ENCODE measurements around the gene FAAP20. TPM values are rescaled to one million over a fixed set of nuclear protein-coding genes. Genes with fewer than 3 reads are reported as not detected.

The FAAP20 gene
- total RNA-seq, 1 donor from 2014 or later = 77.9 TPM

DNA sequence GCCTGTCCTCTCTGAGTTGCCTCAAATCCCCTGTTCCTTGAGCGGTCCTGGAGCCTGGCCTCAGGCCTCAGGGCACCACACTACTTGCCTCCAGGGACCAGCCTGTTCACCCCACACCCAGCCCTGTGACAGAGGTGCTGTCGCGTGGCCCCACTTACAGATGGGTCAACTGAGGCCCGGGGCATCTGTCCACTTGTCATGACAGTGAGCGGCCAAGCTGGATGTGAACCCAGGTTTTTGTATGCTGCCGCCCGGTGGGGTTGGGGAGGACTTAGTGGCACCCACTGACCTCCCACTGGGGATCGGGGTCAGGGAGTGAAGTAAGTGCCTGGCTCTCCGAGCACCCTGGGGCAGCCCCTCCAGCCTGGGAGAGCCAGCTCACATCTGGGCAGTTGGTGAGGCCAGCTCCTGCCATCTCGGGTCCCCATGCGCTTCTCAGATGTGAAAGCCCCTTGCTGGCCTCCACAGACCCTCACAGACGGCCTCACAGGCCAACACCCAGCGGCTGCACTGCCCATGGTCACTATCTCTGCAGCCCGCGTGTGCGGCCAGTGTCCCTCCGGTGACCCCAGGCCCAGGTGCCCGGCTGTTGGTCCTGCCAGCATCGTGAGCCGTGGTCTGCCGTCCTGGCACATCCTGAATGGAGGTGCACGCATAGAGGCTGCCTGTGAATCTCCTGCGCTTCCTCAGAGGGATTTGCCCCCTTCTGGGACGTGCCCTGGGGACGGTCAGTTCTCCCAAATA lies 9.3 kb upstream of the FAAP20 start:
- H3K36me3 Mint-ChIP-seq (ENCODE audit: insufficient read depth) = no peaks in the 10 kb centered on the region
- H3K9me3 Mint-ChIP-seq (ENCODE audit: low read depth) = no peaks in the 10 kb centered on the region
- no peak overlapping the region for H3K27ac Mint-ChIP-seq
- no peak for TF ChIP-seq CTCF (IDR thresholded peaks at IDR 0.05; ENCODE audit: unreplicated experiment)
- no peak for DNase-seq (ENCODE audit: low spot score, unreplicated experiment)
- H3K4me3 Mint-ChIP-seq (ENCODE audit: low read depth) = peak overlapping the region; percentile 42
- no peaks in the 10 kb centered on the region for H3K27me3 Mint-ChIP-seq
- H3K4me1 Mint-ChIP-seq (ENCODE audit: low read depth) = peaks cover 16% of the 10 kb centered on the region

DNA sequence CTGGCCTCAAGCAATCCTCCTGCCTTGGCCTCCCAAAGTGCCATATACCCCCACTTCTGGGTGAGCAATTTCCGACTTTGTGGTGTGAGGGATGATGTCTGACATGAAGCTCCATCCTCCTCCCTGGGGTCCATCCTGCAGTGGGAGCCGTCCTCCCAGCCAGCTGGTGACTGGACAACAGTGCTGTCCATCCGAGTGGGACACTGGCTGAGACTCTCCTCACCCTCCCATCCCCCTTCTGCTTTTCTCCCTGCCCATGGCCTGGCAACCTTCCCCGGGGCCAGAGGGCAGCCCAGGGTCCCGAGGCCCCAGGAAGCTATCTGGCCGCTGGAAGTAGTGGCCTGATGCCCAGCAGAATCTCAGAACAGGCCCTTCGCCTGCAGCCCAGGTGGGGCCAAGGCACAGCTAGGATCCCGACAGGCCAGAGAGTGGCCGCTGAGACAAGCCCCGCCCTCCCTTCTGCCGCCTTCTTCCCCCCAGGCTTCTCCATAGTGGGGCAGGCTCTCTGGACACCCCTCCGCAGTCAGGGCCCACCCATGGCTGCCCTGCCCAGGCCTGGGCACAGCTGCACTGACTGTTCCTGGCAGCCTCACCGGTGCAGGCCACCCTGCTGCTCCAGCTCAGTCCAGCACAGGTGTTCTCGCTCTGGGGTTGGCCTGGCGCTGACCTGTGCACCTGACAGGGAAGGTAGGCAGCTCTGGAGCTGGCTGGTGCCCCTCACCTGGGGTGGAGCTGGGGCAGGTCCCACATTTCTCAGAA lies 8.4 kb upstream of the FAAP20 start:
- DNase-seq (ENCODE audit: low spot score, unreplicated experiment) = no peak
- H3K4me1 Mint-ChIP-seq (ENCODE audit: low read depth) = peaks cover 12% of the 10 kb centered on the region
- no peak overlapping the region for H3K27ac Mint-ChIP-seq
- H3K27me3 Mint-ChIP-seq = no peaks in the 10 kb centered on the region
- H3K9me3 Mint-ChIP-seq (ENCODE audit: low read depth) = no peaks in the 10 kb centered on the region
- H3K36me3 Mint-ChIP-seq (ENCODE audit: insufficient read depth) = no peaks in the 10 kb centered on the region
- no peak overlapping the region for H3K4me3 Mint-ChIP-seq (ENCODE audit: low read depth)
- no peak for TF ChIP-seq CTCF (IDR thresholded peaks at IDR 0.05; ENCODE audit: unreplicated experiment)

GRCh38 chr1:2202008-2202575 lies 7.5 kb upstream of the FAAP20 start:
- no peak overlapping the region for H3K4me3 Mint-ChIP-seq (ENCODE audit: low read depth)
- no peak for TF ChIP-seq CTCF (IDR thresholded peaks at IDR 0.05; ENCODE audit: unreplicated experiment)
- DNase-seq (ENCODE audit: low spot score, unreplicated experiment) = no peak

GRCh38 chr1:2201062-2201461 lies 6.5 kb upstream of the FAAP20 start:
- Mint-ChIP-seq H3K4me1 (ENCODE audit: low read depth) (peaks cover 6% of the 10 kb centered on the region), H3K27ac (no peak overlapping the region), H3K9me3 (ENCODE audit: low read depth) (no peaks in the 10 kb centered on the region), H3K27me3 (no peaks in the 10 kb centered on the region), H3K36me3 (ENCODE audit: insufficient read depth) (no peaks in the 10 kb centered on the region), H3K4me3 (ENCODE audit: low read depth) (no peak overlapping the region)
- no peak for DNase-seq (ENCODE audit: low spot score, unreplicated experiment)
- TF ChIP-seq CTCF (IDR thresholded peaks at IDR 0.05; ENCODE audit: unreplicated experiment) = no peak

More at GRCh38 chr1:2202008-2202575, 7.5 kb upstream of the FAAP20 start:
- no peaks in the 10 kb centered on the region for H3K9me3 Mint-ChIP-seq (ENCODE audit: low read depth)
- H3K36me3 Mint-ChIP-seq (ENCODE audit: insufficient read depth) = no peaks in the 10 kb centered on the region
- H3K27ac Mint-ChIP-seq = no peak overlapping the region
- H3K4me1 Mint-ChIP-seq (ENCODE audit: low read depth) = peaks cover 11% of the 10 kb centered on the region
- no peaks in the 10 kb centered on the region for H3K27me3 Mint-ChIP-seq

- no peak for DNase-seq (ENCODE audit: low spot score, unreplicated experiment)
- H3K36me3 Mint-ChIP-seq (ENCODE audit: insufficient read depth) = no peaks in the 10 kb centered on the region
- no peak overlapping the region for H3K27ac Mint-ChIP-seq
- no peaks in the 10 kb centered on the region for H3K9me3 Mint-ChIP-seq (ENCODE audit: low read depth)
- no peak overlapping the region for H3K4me3 Mint-ChIP-seq (ENCODE audit: low read depth)
- TF ChIP-seq CTCF (IDR thresholded peaks at IDR 0.05; ENCODE audit: unreplicated experiment) = no peak
- no peaks in the 10 kb centered on the region for H3K27me3 Mint-ChIP-seq
- H3K4me1 Mint-ChIP-seq (ENCODE audit: low read depth) = peaks cover 6% of the 10 kb centered on the region
Observed at GRCh38 chr1:2200308-2200943, 5.9 kb upstream of the FAAP20 start.
